ENCODE data around the gene MCC. TPM values are rescaled to one million over a fixed set of nuclear protein-coding genes. Genes with fewer than 3 reads are reported as not detected.
A peak's percentile ranks its signal among the peaks of the same experiment; 100 is the strongest.

The MCC gene
- total and polyA plus RNA-seq, 2 of the 4 experiments (the other 2 are of a cell fraction) = 5.0 to 20.6 TPM

GRCh38 chr5:113058706-113059226, 429.5 kb downstream of the MCC start:
- H3K9ac ChIP-seq (ENCODE audit: low read depth, low read length) = no peak overlapping the region
- no peak overlapping the region for H3K23ac ChIP-seq (ENCODE audit: low read depth, low read length)
- ATAC-seq (ENCODE audit: low read depth) (no peak), DNase-seq (no peak)
- no peak overlapping the region for H3K56ac ChIP-seq (ENCODE audit: extremely low read depth, insufficient read depth, low read length)
- no CpG with 5 or more reads among the region's 6 CpGs for WGBS, 2 experiments (ENCODE audit: extremely low coverage in 2 of 2, insufficient read length in 1 of 2)
- peak overlapping the region; percentile 29; the same call in 1 of the 2 replicates for H2BK120ac ChIP-seq (ENCODE audit: low read depth, low read length)
- POLR2A ChIA-PET (ENCODE audit: unreplicated experiment) = no interaction called here
- H2BK20ac ChIP-seq (ENCODE audit: low read depth, low read length) = no peak overlapping the region
- no peak overlapping the region for H3K4me3 ChIP-seq (ENCODE audit: insufficient read depth, low read depth, low read length)
- H2AFZ ChIP-seq (replicated peaks; ENCODE audit: low read length, poor library complexity) = no peak overlapping the region
- H4K91ac ChIP-seq (ENCODE audit: insufficient read depth, low read depth, low read length) = 0 out of 2 replicates have a peak overlapping the region, but pooled peaks have one; percentile 28
- no peak overlapping the region for H4K5ac ChIP-seq (ENCODE audit: low read depth, low read length)
- H3K18ac ChIP-seq (ENCODE audit: low read depth, low read length) = no peak overlapping the region; the same call in 1 of the 2 replicates
- TF ChIP-seq SMC3 (IDR thresholded peaks at IDR 0.05; ENCODE audit: low read depth, low read length) (no peak), RFX5 (IDR thresholded peaks at IDR 0.05; ENCODE audit: low read depth, low read length) (no peak), MAZ (IDR thresholded peaks at IDR 0.05; ENCODE audit: borderline replicate concordance, low read depth, low read length) (no peak), POLR2A (IDR thresholded peaks at IDR 0.05; ENCODE audit: low read depth, low read length) (no peak), MAFK (IDR thresholded peaks at IDR 0.05; ENCODE audit: low read depth, low read length) (no peak), USF2 (IDR thresholded peaks at IDR 0.05; ENCODE audit: low read depth, low read length) (no peak), CHD1 (IDR thresholded peaks at IDR 0.05; ENCODE audit: low read depth, low read length) (no peak), BHLHE40 (IDR thresholded peaks at IDR 0.05; ENCODE audit: low read depth, low read length) (no peak), NFE2L2 (IDR thresholded peaks at IDR 0.05; ENCODE audit: low read depth, low read length) (no peak), RCOR1 (IDR thresholded peaks at IDR 0.05; ENCODE audit: insufficient replicate concordance, low read length) (no peak), CEBPB (IDR thresholded peaks at IDR 0.05; ENCODE audit: low read depth, low read length) (no peak)
- TF ChIP-seq, protein P1, sequence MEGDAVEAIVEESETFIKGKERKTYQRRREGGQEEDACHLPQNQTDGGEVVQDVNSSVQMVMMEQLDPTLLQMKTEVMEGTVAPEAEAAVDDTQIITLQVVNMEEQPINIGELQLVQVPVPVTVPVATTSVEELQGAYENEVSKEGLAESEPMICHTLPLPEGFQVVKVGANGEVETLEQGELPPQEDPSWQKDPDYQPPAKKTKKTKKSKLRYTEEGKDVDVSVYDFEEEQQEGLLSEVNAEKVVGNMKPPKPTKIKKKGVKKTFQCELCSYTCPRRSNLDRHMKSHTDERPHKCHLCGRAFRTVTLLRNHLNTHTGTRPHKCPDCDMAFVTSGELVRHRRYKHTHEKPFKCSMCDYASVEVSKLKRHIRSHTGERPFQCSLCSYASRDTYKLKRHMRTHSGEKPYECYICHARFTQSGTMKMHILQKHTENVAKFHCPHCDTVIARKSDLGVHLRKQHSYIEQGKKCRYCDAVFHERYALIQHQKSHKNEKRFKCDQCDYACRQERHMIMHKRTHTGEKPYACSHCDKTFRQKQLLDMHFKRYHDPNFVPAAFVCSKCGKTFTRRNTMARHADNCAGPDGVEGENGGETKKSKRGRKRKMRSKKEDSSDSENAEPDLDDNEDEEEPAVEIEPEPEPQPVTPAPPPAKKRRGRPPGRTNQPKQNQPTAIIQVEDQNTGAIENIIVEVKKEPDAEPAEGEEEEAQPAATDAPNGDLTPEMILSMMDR (conservative IDR thresholded peaks at IDR 0.05; ENCODE audit: low read depth, low read length) = no peak
- intact Hi-C loops (cut with micrococcal nuclease) (no loop called here), dilution Hi-C loops (cut with HindIII; ENCODE audit: low sequenced_read_pairs, unreplicated experiment) (no loop called here), in situ Hi-C loops (cut with MboI; ENCODE audit: low sequenced_read_pairs) (no loop called here)
- H2BK5ac ChIP-seq (ENCODE audit: low read depth, low read length, poor library complexity, severe bottlenecking) = no peak overlapping the region
- no peak overlapping the region; the same call in 2 of the 3 replicates for H2BK15ac ChIP-seq (ENCODE audit: low read depth, low read length)
- no TSS peak for BruUV-seq (replicated peaks)
- no peaks in the 10 kb centered on the region for H4K20me1 ChIP-seq (ENCODE audit: insufficient read depth, low read length)
- CTCF ChIA-PET = no interaction called here
- peaks cover 10% of the 10 kb centered on the region for H3K9me1 ChIP-seq (ENCODE audit: insufficient read depth, low read length)
- H3K4ac ChIP-seq (ENCODE audit: low read depth, low read length) = no peak overlapping the region; the same call in 1 of the 2 replicates
- no peak overlapping the region; a peak in 1 of 4 replicates for H4K8ac ChIP-seq (ENCODE audit: low read depth in 2 of 2, low read length in 2 of 2)
- H3K36me3 ChIP-seq (ENCODE audit: control insufficient read depth, insufficient read depth, low read length) = peaks cover 45% of the 10 kb centered on the region
- H2AK9ac ChIP-seq (replicated peaks; ENCODE audit: low read depth, low read length, poor library complexity) = no peak overlapping the region
- no peak overlapping the region for H3K4me2 ChIP-seq (ENCODE audit: low read depth, low read length)
- H3K27ac ChIP-seq (ENCODE audit: insufficient read depth, low read length) = no peak overlapping the region
- H3K27me3 ChIP-seq (ENCODE audit: control insufficient read depth, insufficient read depth, low read length) = no peaks in the 10 kb centered on the region
- H3K9me3 ChIP-seq (ENCODE audit: control insufficient read depth, insufficient read depth, low read length) = no peaks in the 10 kb centered on the region
- peak overlapping the region; percentile 25; the same call in 1 of the 2 replicates for H3K14ac ChIP-seq (replicated peaks; ENCODE audit: low read depth, low read length)
- H3K79me1 ChIP-seq (ENCODE audit: low read depth in 1 of 2, low read length in 2 of 2) = peaks cover 0 to 7% of the 10 kb centered on the region in 2 experiments; a peak in 2 of 4 replicates
- peaks cover 18% of the 10 kb centered on the region for H3K4me1 ChIP-seq (ENCODE audit: control insufficient read depth, insufficient read depth, low read length)
- H2AK5ac ChIP-seq (ENCODE audit: low read depth, low read length) = peak overlapping the region; percentile 89; the same call in 1 of the 2 replicates
